Mucosa of descending colon (tissue), 3 donors: ENCODE results near the gene CSAD. TPM values are rescaled to one million over a fixed set of nuclear protein-coding genes. Genes with fewer than 3 reads are reported as not detected.

Source experiments
- ATAC-seq: fragments of 200-7000 bp; cut with Tn5 transposase; one replicate; pipeline ENCODE4 v1.9.1; 2020; ENCODE audit warnings: mild to moderate bottlenecking, moderate library complexity
- DNase-seq, 3 donors: peaks; one replicate each; pipeline ENCODE4 v3.0.0-alpha.2; 2020
- H3K36me3 ChIP-seq: fragments of 200-600 bp; one replicate; pipeline ENCODE4 v1.8.0; 2021; ENCODE audit warnings: low read depth, mild to moderate bottlenecking
- H3K4me1 ChIP-seq: fragments of 200-600 bp; one replicate; pipeline ENCODE4 v1.8.0; 2021; ENCODE audit warnings: low read depth, mild to moderate bottlenecking
- H3K4me3 ChIP-seq: fragments of 200-600 bp; one replicate; pipeline ENCODE4 v1.8.0; 2021; ENCODE audit warnings: mild to moderate bottlenecking
- H3K9me3 ChIP-seq: fragments of 200-600 bp; one replicate; pipeline ENCODE4 v1.8.0; 2021; ENCODE audit warnings: mild to moderate bottlenecking
- intact Hi-C, 2 donors: fragments of 100-400 bp; cut with DNase I in 1 of 2; cut with micrococcal nuclease in 1 of 2; formaldehyde crosslinking; loops; one replicate each; pipeline versions ENCODE4 v1.11.0 to v1.11.1; 2022; cut with DNase I, micrococcal nuclease
- total RNA-seq, 3 donors: library from RNA; stranded (reverse); fragmentation: NEBNext Ultra II Directional in 2 of 3; extraction: Animal tissue kit (Norgen Biotek cat#: 25700) in 2 of 3; gene quantifications; one replicate each; pipeline versions ENCODE4 v1.2.1 to v1.2.4, GENCODE V29; 2021 to 2023
- TF ChIP-seq, protein P1 (sequence below): fragments of 200-600 bp; IDR thresholded peaks from one replicate; pipeline ENCODE4 v1.8.0; 2022; ENCODE audit warnings: antibody characterized with exemption, mild to moderate bottlenecking
- donor health status: DM: no; HTN: no; CAD: no; lungs with moderate emphysema.
- donor health status: DM: no; HTN: no; CAD: no.
- donor health status: DM: no; HTN: yes; CAD: no.

The CSAD gene
- total RNA-seq, 3 donors from 2014 or later: 23.4 to 44.4 (median 38.7) TPM

GRCh38 chr12:53122961-53123468, 57.7 kb downstream of the CSAD start:
- TF ChIP-seq, protein P1, sequence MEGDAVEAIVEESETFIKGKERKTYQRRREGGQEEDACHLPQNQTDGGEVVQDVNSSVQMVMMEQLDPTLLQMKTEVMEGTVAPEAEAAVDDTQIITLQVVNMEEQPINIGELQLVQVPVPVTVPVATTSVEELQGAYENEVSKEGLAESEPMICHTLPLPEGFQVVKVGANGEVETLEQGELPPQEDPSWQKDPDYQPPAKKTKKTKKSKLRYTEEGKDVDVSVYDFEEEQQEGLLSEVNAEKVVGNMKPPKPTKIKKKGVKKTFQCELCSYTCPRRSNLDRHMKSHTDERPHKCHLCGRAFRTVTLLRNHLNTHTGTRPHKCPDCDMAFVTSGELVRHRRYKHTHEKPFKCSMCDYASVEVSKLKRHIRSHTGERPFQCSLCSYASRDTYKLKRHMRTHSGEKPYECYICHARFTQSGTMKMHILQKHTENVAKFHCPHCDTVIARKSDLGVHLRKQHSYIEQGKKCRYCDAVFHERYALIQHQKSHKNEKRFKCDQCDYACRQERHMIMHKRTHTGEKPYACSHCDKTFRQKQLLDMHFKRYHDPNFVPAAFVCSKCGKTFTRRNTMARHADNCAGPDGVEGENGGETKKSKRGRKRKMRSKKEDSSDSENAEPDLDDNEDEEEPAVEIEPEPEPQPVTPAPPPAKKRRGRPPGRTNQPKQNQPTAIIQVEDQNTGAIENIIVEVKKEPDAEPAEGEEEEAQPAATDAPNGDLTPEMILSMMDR: no peak
- no peak for ATAC-seq

DNA sequence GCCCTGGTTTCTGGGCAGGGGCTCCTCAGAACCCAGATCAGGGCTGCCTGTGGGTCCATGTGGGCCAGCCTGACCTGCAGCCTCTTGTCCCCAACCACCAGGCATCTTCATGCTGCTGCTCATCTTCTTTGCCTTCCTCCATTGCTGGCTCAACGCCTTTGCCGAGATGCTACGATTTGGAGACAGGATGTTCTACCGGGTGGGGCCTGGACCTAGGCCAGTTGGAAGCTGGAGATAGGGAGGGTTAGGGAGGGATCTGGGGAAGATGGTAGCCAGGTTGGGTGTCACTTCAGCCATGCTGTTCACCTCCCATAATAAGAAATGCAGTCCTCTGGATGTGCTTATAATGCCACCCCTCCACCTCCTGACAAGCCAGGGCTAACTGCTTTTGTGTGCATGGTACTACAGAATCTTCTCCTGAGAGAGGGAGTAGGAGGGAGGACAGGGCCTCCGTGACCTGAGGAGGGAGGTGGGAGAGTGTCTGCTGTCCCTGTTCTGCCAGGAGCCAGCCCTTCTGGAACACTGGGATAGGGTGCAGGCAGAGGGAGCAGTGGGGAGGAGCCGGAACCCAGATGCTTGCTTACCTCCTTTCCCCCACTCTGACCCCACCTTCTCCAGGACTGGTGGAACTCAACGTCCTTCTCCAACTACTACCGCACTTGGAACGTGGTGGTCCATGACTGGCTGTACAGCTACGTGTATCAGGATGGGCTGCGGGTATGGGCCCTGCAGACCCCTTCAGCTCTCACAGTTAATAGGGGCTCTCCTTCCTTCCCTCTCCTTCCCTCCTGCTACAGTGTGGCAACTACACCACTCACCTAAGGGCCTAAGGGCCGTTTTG, 59.8 kb downstream of the CSAD start:
- intact Hi-C loops: no loop called here
- TF ChIP-seq, protein P1: no peak
- H3K36me3 ChIP-seq: no peaks in the 10 kb centered on the region
- ATAC-seq (no peak), DNase-seq (no peak)
- H3K9me3 ChIP-seq: no peaks in the 10 kb centered on the region
- no peak overlapping the region for H3K4me3 ChIP-seq
- no peaks in the 10 kb centered on the region for H3K4me1 ChIP-seq

More at GRCh38 chr12:53122961-53123468, 57.7 kb downstream of the CSAD start:
- no peaks in the 10 kb centered on the region for H3K36me3 ChIP-seq
- DNase-seq: no peak
- H3K9me3 ChIP-seq: no peaks in the 10 kb centered on the region
- no peaks in the 10 kb centered on the region for H3K4me1 ChIP-seq
- intact Hi-C loops: no loop called here
- no peak overlapping the region for H3K4me3 ChIP-seq

DNA sequence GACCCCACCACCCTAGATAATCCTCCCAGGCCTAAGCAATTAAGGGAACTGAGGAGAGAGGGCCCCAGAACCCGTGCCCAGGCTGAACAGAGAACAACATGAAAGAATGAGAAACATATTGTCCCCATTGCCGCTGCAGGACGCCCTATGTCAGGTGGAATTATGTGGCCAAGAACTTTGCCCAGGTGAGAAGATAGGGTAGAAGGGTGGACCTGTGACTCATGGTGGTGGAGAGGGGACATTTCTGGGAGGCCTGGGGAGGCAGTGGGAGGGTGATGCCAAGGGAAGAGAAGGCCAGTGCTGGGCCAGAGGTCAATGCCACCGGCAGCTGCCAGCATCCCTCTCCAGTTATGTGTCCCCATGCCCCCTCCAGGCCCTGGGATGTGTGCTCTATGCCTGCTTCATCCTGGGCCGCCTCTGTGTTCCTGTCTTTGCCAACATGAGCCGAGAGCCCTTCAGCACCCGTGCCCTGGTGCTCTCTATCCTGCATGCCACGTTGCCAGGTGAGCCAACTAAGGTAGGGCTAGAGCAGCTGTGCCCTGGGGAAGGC, 61.9 kb downstream of the CSAD start:
- Histone ChIP-seq H3K4me3 (no peak overlapping the region), H3K9me3 (no peaks in the 10 kb centered on the region), H3K4me1 (no peaks in the 10 kb centered on the region), H3K36me3 (no peaks in the 10 kb centered on the region)
- intact Hi-C loops: no loop called here
- DNase-seq (no peak), ATAC-seq (no peak)
- TF ChIP-seq, protein P1: no peak

DNA sequence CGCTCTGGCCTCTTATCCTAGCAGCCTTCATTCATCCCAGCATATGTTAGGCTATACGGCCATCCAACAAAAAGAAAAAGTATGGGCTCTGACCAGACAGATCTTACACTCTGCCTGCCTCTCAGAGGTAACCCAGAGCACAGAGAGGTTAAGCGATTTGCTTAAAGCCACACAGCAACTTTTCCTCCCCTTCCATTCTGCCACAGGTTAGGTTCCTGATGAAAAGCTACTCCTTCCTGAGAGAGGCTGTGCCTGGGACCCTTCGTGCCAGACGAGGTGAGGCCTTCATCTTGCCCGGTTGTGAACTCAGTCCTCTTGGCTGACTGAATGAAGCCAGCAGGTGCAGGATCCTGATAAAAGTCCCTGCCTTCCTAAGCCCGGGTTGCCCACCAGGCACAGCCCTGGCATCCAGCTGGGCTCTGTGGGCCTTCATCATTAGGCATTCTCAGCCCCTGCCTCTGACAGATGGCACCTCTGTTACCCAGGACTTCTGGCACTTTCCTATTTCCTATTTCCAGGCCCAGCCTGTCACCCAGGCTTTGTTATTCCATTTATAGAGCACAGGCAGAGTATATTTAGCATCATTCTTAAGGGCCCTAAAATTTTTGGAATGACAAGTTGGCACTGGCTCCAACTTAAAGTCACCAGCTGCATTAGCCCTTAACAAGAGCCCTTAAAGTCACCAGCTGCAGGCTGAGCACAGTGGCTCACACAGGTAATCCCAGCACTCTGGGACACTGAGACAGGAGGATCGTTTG, 64.7 kb downstream of the CSAD start:
- intact Hi-C loops: no loop called here
- DNase-seq (no peak), ATAC-seq (no peak)
- TF ChIP-seq, protein P1: no peak
- Histone ChIP-seq H3K4me1 (no peaks in the 10 kb centered on the region), H3K4me3 (no peak overlapping the region), H3K36me3 (no peaks in the 10 kb centered on the region), H3K9me3 (no peaks in the 10 kb centered on the region)

DNA sequence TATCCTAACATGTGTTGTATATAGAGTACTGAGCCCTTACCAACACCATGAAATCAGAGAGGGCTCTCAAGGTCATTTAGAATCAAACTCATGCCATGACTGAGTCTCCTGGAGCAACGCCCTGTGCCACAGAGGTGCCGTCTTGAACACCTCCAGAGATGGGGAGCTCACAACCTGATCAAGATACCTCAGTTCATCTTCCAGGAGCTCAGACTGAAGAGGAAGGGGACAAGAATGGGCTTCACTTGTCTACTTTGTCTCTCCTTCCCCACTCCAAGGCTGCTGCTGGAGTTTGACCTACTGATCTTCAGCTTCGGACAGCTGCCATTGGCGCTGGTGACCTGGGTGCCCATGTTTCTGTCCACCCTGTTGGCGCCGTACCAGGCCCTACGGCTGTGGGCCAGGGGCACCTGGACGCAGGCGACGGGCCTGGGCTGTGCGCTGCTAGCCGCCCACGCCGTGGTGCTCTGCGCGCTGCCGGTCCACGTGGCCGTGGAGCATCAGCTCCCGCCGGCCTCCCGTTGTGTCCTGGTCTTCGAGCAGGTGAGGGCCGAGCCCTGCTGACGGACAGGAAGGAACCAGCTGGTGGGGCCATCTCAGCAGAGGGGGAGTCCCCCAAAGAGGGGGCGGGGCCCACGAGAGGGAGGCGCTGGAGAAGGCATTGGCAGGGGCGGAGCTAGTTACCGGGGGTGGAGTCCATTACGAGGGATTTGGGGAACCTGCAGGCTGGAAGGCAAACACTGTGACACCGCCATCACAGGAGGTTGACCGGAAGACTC, 65.4 kb downstream of the CSAD start:
- Histone ChIP-seq H3K4me3 (no peak overlapping the region), H3K4me1 (no peaks in the 10 kb centered on the region), H3K9me3 (no peaks in the 10 kb centered on the region), H3K36me3 (no peaks in the 10 kb centered on the region)
- intact Hi-C loops: no loop called here
- TF ChIP-seq, protein P1: no peak
- no peak for DNase-seq
- no peak for ATAC-seq
